Lower leg skin (tissue), 3 donors: Measurements from ENCODE around the gene CCT6A.

Experiments used
- CTCF ChIP-seq, 3 donors: fragments of 450-650 bp; IDR thresholded peaks; one replicate each; pipeline ENCODE4 v1.5.1; 2016; ENCODE audit warnings: antibody characterized with exemption in 3 of 3, mild to moderate bottlenecking in 3 of 3, moderate library complexity in 2 of 3
- POLR2A ChIP-seq, 2 donors: fragments of 450-650 bp; IDR thresholded peaks; one replicate each; pipeline ENCODE4 v1.6.1; 2016 to 2017; ENCODE audit warnings: antibody characterized with exemption in 2 of 2, mild to moderate bottlenecking in 1 of 2, moderate library complexity in 1 of 2

- TF ChIP-seq CTCF (IDR thresholded peaks at IDR 0.05) (no peak), POLR2A (IDR thresholded peaks at IDR 0.05) (no peak)
Measured at GRCh38 chr7:56023500-56023899, 28.1 kb upstream of the CCT6A start.
